Measurements from ENCODE around the gene CIT.

Gene CIT

GRCh38 chr12:119843100-119843499 is 34.0 kb downstream of the CIT start:
- DNase-seq = peak; percentile 90

GRCh38 chr12:119842380-119842779 is 34.7 kb downstream of the CIT start:
- no peak for DNase-seq

- no peak for DNase-seq
Observed at GRCh38 chr12:119841433-119842210, 35.5 kb downstream of the CIT start.

GRCh38 chr12:119840582-119840981 is 36.5 kb downstream of the CIT start:
- no peak for DNase-seq

- DNase-seq = no peak
Observed at GRCh38 chr12:119840168-119840567, 37.0 kb downstream of the CIT start.

GRCh38 chr12:119838826-119839600 is 38.1 kb downstream of the CIT start:
- no peak for DNase-seq

GRCh38 chr12:119836781-119837180 is 40.3 kb downstream of the CIT start:
- DNase-seq = no peak

- no peak for DNase-seq
Observed at GRCh38 chr12:119835068-119835467, 42.1 kb downstream of the CIT start.

GRCh38 chr12:119829439-119829838 is 47.7 kb downstream of the CIT start:
- DNase-seq = no peak

- DNase-seq = no peak
Observed at GRCh38 chr12:119828300-119828699, 48.8 kb downstream of the CIT start.

- no peak for DNase-seq
Observed at GRCh38 chr12:119827760-119828159, 49.4 kb downstream of the CIT start.

GRCh38 chr12:119826661-119827445 is 50.3 kb downstream of the CIT start:
- DNase-seq = no peak

- no peak for DNase-seq
Observed at GRCh38 chr12:119825262-119825661, 51.9 kb downstream of the CIT start.

GRCh38 chr12:119822046-119822445 is 55.1 kb downstream of the CIT start:
- DNase-seq = no peak

- no peak for DNase-seq
Observed at GRCh38 chr12:119819322-119819721, 57.8 kb downstream of the CIT start.

- no peak for DNase-seq
Observed at GRCh38 chr12:119817546-119818343, 59.4 kb downstream of the CIT start.

GRCh38 chr12:119809023-119809422 is 68.1 kb downstream of the CIT start:
- DNase-seq = no peak

GRCh38 chr12:119808441-119808840 is 68.7 kb downstream of the CIT start:
- DNase-seq = no peak

- no peak for DNase-seq
Observed at GRCh38 chr12:119807380-119807779, 69.7 kb downstream of the CIT start.

GRCh38 chr12:119804011-119804641 is 73.0 kb downstream of the CIT start:
- DNase-seq = no peak

GRCh38 chr12:119803381-119803791 is 73.7 kb downstream of the CIT start:
- DNase-seq = no peak

GRCh38 chr12:119802472-119802871 is 74.6 kb downstream of the CIT start:
- no peak for DNase-seq

All from DMS 273 treated with DMSO at 0.1 percent for 48 hours (cell line).